Loucy (cell line): ENCODE results near the gene PREX1.

Experiments used
- EZH2phosphoT487 ChIP-seq: fragments of 200-600 bp; IDR thresholded peaks from 2 replicates; pipeline ENCODE4 v1.6.1; 2018; ENCODE audit warnings: antibody characterized with exemption, mild to moderate bottlenecking, moderate library complexity, borderline replicate concordance
- TF ChIP-seq, protein P1 (sequence below): fragments of 200-600 bp; sonication (generic); conservative IDR thresholded peaks from 2 replicates; pipeline ENCODE4 v1.5.1; 2014; ENCODE audit warnings: mild to moderate bottlenecking, antibody characterized with exemption, low read length

- TF ChIP-seq, protein P1, sequence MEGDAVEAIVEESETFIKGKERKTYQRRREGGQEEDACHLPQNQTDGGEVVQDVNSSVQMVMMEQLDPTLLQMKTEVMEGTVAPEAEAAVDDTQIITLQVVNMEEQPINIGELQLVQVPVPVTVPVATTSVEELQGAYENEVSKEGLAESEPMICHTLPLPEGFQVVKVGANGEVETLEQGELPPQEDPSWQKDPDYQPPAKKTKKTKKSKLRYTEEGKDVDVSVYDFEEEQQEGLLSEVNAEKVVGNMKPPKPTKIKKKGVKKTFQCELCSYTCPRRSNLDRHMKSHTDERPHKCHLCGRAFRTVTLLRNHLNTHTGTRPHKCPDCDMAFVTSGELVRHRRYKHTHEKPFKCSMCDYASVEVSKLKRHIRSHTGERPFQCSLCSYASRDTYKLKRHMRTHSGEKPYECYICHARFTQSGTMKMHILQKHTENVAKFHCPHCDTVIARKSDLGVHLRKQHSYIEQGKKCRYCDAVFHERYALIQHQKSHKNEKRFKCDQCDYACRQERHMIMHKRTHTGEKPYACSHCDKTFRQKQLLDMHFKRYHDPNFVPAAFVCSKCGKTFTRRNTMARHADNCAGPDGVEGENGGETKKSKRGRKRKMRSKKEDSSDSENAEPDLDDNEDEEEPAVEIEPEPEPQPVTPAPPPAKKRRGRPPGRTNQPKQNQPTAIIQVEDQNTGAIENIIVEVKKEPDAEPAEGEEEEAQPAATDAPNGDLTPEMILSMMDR = no peak
- TF ChIP-seq EZH2phosphoT487 = no peak
Measured at GRCh38 chr20:48750376-48750775, 77.4 kb downstream of the PREX1 start.
